Vagina (tissue), 2 donors: ENCODE data around the gene FAM53B. TPM values are rescaled to one million over a fixed set of nuclear protein-coding genes. Genes with fewer than 3 reads are reported as not detected.

ENCODE experiments used
- DNase-seq, 2 donors: peaks; one replicate each; pipeline ENCODE4 v3.0.0-alpha.2; 2017; ENCODE audit errors: extremely low spot score in 2 of 2
- H3K27ac ChIP-seq: fragments of 200-600 bp; sonication (generic); one replicate; pipeline ENCODE4 v1.5.1; 2019
- H3K27me3 ChIP-seq: fragments of 200-600 bp; sonication (generic); one replicate; pipeline ENCODE4 v1.5.1; 2019
- H3K36me3 ChIP-seq, 2 donors: fragments of 200-600 bp; sonication (generic); one replicate each; pipeline ENCODE4 v1.5.1; 2017 to 2019
- H3K4me1 ChIP-seq: fragments of 200-600 bp; sonication (generic); one replicate; pipeline ENCODE4 v1.5.1; 2019
- H3K4me3 ChIP-seq, 2 donors: fragments of 200-600 bp; sonication (generic); 1 replicate in 1 of 2; 2 replicates in 1 of 2; pipeline ENCODE4 v1.5.1; 2016 to 2019
- H3K9me3 ChIP-seq: fragments of 200-600 bp; sonication (generic); one replicate; pipeline ENCODE4 v1.5.1; 2019
- CTCF ChIP-seq, 3 experiments: fragments of 450-650 bp in 2 of 3; fragments of 200-600 bp in 1 of 3; sonication (generic) in 1 of 3; IDR thresholded peaks; one replicate each; pipeline ENCODE4 v1.5.1; 2017 to 2019; ENCODE audit warnings: antibody characterized with exemption in 3 of 3, mild to moderate bottlenecking in 2 of 3, moderate library complexity in 2 of 3
- POLR2A ChIP-seq, 2 donors: fragments of 450-650 bp; IDR thresholded peaks; one replicate each; pipeline ENCODE4 v1.6.1; 2017; ENCODE audit warnings: antibody characterized with exemption in 2 of 2, mild to moderate bottlenecking in 2 of 2, moderate library complexity in 2 of 2
- POLR2AphosphoS5 ChIP-seq, 2 donors: sonication (generic); formaldehyde crosslinking; IDR thresholded peaks; one replicate each; pipeline ENCODE4 v1.9.0; 2017; ENCODE audit warnings: antibody characterized with exemption in 2 of 2, mild to moderate bottlenecking in 2 of 2, low read depth in 1 of 2; ENCODE audit not compliant: insufficient read depth in 1 of 2
- intact Hi-C: fragments of 100-400 bp; cut with DNase I; formaldehyde crosslinking; loops from one replicate; pipeline ENCODE4 v1.15.1; 2023
- total RNA-seq: library from RNA; depleted of rRNA; stranded (reverse); fragments of >200 nt; gene quantifications from one replicate; pipeline ENCODE4 v1.2.3, GENCODE V29; 2016

Gene FAM53B
- total RNA-seq, 1 donor from 2014 or later, result 35.1 TPM

- TF ChIP-seq POLR2AphosphoS5 (IDR thresholded peaks at IDR 0.05; ENCODE audit: insufficient read depth in 1 of 2, low read depth in 1 of 2), result no peak
- TF ChIP-seq CTCF (IDR thresholded peaks at IDR 0.05), result no peak
- TF ChIP-seq POLR2A (IDR thresholded peaks at IDR 0.05), result no peak
- peaks cover 80% of the 10 kb centered on the region for H3K4me1 ChIP-seq
- intact Hi-C loops, result no loop called here
- H3K36me3 ChIP-seq, result no peaks in the 10 kb centered on the region
- no peak overlapping the region for H3K4me3 ChIP-seq
- H3K27ac ChIP-seq, result no peak overlapping the region
- H3K9me3 ChIP-seq, result no peaks in the 10 kb centered on the region
- H3K27me3 ChIP-seq, result no peaks in the 10 kb centered on the region
- DNase-seq, result no peak
These were observed 27.0 kb downstream of the FAM53B start for GRCh38 chr10:124717041-124717757.

- no peak for DNase-seq
- H3K4me3 ChIP-seq, result no peak overlapping the region
- intact Hi-C loops, result no loop called here
- H3K4me1 ChIP-seq, result peaks cover 72% of the 10 kb centered on the region
- no peaks in the 10 kb centered on the region for H3K36me3 ChIP-seq
- TF ChIP-seq POLR2A (IDR thresholded peaks at IDR 0.05) (no peak), CTCF (IDR thresholded peaks at IDR 0.05) (no peak), POLR2AphosphoS5 (IDR thresholded peaks at IDR 0.05; ENCODE audit: insufficient read depth in 1 of 2, low read depth in 1 of 2) (no peak)
- no peaks in the 10 kb centered on the region for H3K9me3 ChIP-seq
- no peaks in the 10 kb centered on the region for H3K27me3 ChIP-seq
- H3K27ac ChIP-seq, result no peak overlapping the region
These were observed 27.8 kb downstream of the FAM53B start for GRCh38 chr10:124716369-124716768.

GRCh38 chr10:124715439-124715838, 28.7 kb downstream of the FAM53B start:
- Histone ChIP-seq H3K27me3 (no peaks in the 10 kb centered on the region), H3K4me1 (peaks cover 72% of the 10 kb centered on the region), H3K27ac (no peak overlapping the region), H3K36me3 (no peaks in the 10 kb centered on the region), H3K9me3 (no peaks in the 10 kb centered on the region), H3K4me3 (no peak overlapping the region)
- intact Hi-C loops, result no loop called here
- DNase-seq, result no peak
- no peak for TF ChIP-seq POLR2A (IDR thresholded peaks at IDR 0.05)
- TF ChIP-seq POLR2AphosphoS5 (IDR thresholded peaks at IDR 0.05; ENCODE audit: insufficient read depth in 1 of 2, low read depth in 1 of 2), result no peak
- no peak for TF ChIP-seq CTCF (IDR thresholded peaks at IDR 0.05)

GRCh38 chr10:124713679-124714255, 30.4 kb downstream of the FAM53B start:
- Histone ChIP-seq H3K27ac (peak overlapping the region; percentile 26), H3K36me3 (no peaks in the 10 kb centered on the region), H3K4me1 (peaks cover 73% of the 10 kb centered on the region), H3K27me3 (no peaks in the 10 kb centered on the region), H3K9me3 (no peaks in the 10 kb centered on the region), H3K4me3 (no peak overlapping the region)
- no peak for TF ChIP-seq POLR2A (IDR thresholded peaks at IDR 0.05)
- no peak for TF ChIP-seq POLR2AphosphoS5 (IDR thresholded peaks at IDR 0.05; ENCODE audit: insufficient read depth in 1 of 2, low read depth in 1 of 2)
- no peak for TF ChIP-seq CTCF (IDR thresholded peaks at IDR 0.05)
- no peak for DNase-seq
- intact Hi-C loops, result no loop called here
